HG03045 (cell line): Measurements from ENCODE around the gene ISOC1.

Experiments used
- ATAC-seq: cut with Tn5 transposase; IDR thresholded peaks from one replicate; pipeline ENCODE4 v1.9.1; 2021; ENCODE audit warnings: mild to moderate bottlenecking, moderate library complexity; ENCODE audit not compliant: unreplicated experiment

Gene ISOC1

GRCh38 chr5:129124608-129125007, 30.1 kb downstream of the ISOC1 start:
- ATAC-seq, result no peak

- peak; percentile 78 for ATAC-seq
Measured at GRCh38 chr5:129125819-129126218, 31.3 kb downstream of the ISOC1 start.

GRCh38 chr5:129133553-129133952, 39.0 kb downstream of the ISOC1 start:
- no peak for ATAC-seq

GRCh38 chr5:129135633-129136032, 41.1 kb downstream of the ISOC1 start:
- no peak for ATAC-seq

- ATAC-seq, result no peak
Measured at GRCh38 chr5:129137637-129138036, 43.1 kb downstream of the ISOC1 start.

GRCh38 chr5:129141078-129141477, 46.5 kb downstream of the ISOC1 start:
- no peak for ATAC-seq

- ATAC-seq, result no peak
Measured at GRCh38 chr5:129141696-129142095, 47.1 kb downstream of the ISOC1 start.

GRCh38 chr5:129155876-129156275, 61.3 kb downstream of the ISOC1 start:
- ATAC-seq, result no peak

- ATAC-seq, result no peak
Measured at GRCh38 chr5:129161830-129162229, 67.3 kb downstream of the ISOC1 start.
